Measurements from ENCODE around the gene CEP131. TPM values are rescaled to one million over a fixed set of nuclear protein-coding genes. Genes with fewer than 3 reads are reported as not detected.

CEP131 gene
- total RNA-seq, 4 donors from 2014 or later, result 9.2 to 35.0 (median 20.9) TPM

DNA sequence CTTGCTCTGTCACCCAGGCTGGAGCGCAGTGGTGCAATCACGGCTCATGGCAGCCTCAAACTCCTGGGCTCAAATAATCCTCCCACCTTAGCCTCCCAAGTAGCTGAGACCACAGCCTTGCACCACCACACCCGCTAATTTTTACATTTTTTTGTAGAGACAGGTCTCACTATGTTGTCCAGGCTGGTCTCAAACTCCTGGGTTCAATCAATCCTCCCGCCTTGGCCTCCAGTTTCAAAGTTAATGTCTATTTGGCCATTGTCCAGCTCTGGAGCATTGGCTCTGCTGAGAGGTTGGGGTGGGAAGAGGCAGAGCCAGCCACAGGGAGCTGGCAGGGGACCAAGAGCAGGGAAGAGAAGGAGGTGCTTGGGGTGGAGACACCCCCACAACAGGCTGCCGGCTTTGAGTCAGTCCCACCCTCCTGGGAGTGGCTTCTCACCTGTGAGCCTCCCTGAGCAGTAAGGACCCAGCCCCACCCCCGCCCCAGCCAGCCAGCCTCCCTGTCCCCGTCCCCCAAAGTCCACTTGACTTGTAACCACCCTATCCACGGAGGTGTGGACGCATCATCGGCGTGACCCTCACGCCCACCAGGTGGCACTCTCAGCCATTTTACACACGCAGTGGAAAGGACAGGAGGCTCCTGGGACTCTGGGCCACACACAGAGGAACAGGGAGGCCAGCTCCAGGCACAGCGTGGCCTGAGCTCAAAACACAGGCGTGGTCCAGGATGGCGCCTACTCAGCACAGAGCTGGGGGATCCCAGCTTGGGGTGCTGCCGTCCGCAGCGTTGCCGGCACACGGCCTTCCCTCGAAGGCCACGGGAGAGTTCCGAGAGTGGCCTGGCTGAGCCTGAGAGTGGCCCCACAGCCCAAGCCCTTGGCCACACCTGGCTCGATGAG lies 80.2 kb downstream of the CEP131 start:
- Histone ChIP-seq H3K27ac (peak overlapping the region; percentile 35 to 82 (median 74)), H3K4me3 (peak overlapping the region in 1 of 4 donors; percentile 7), H3K27me3 (no peaks in the 10 kb centered on the region), H3K4me1 (peaks cover 0 to 30% (median 8%) of the 10 kb centered on the region in 4 donors), H3K36me3 (no peaks in the 10 kb centered on the region), H3K9me3 (no peaks in the 10 kb centered on the region)
- WGBS, 2 donors, result 31 to 52% methylated on average over 7 to 22 of the region's 25 CpGs
- TF ChIP-seq CTCF (IDR thresholded peaks at IDR 0.05) (peak; percentile 59 to 86 (median 75)), POLR2A (IDR thresholded peaks at IDR 0.05) (peak in 1 of 2 donors; percentile 32), EP300 (IDR thresholded peaks at IDR 0.05) (peak; percentile 12 to 71)
- DNase-seq (ENCODE audit: low spot score in 2 of 2), result peak; percentile 87 to 88

- Histone ChIP-seq H3K36me3 (no peaks in the 10 kb centered on the region), H3K27ac (no peak overlapping the region), H3K4me1 (peaks cover 0 to 40% (median 8%) of the 10 kb centered on the region in 4 donors), H3K9me3 (no peaks in the 10 kb centered on the region), H3K27me3 (no peaks in the 10 kb centered on the region), H3K4me3 (no peak overlapping the region)
- WGBS, 2 donors, result 92 to 93% methylated on average over 34 to 36 of the region's 37 CpGs
- TF ChIP-seq EP300 (IDR thresholded peaks at IDR 0.05) (no peak), CTCF (IDR thresholded peaks at IDR 0.05) (no peak), POLR2A (IDR thresholded peaks at IDR 0.05) (no peak)
- DNase-seq (ENCODE audit: low spot score in 2 of 2), result no peak
Observed at GRCh38 chr17:81140695-81141094, 82.1 kb downstream of the CEP131 start.

- DNase-seq (ENCODE audit: low spot score in 2 of 2), result no peak
- no peaks in the 10 kb centered on the region for H3K9me3 ChIP-seq
- WGBS, 2 donors, result 69 to 78% methylated on average over 8 of the region's 8 CpGs
- no peaks in the 10 kb centered on the region for H3K36me3 ChIP-seq
- H3K4me3 ChIP-seq, result no peak overlapping the region
- no peaks in the 10 kb centered on the region for H3K27me3 ChIP-seq
- TF ChIP-seq POLR2A (IDR thresholded peaks at IDR 0.05) (no peak), EP300 (IDR thresholded peaks at IDR 0.05) (no peak), CTCF (IDR thresholded peaks at IDR 0.05) (no peak)
- peaks cover 0 to 47% (median 8%) of the 10 kb centered on the region in 4 donors for H3K4me1 ChIP-seq
- H3K27ac ChIP-seq, result peak overlapping the region in 1 of 4 donors; percentile 6
Observed at GRCh38 chr17:81140018-81140417, 82.7 kb downstream of the CEP131 start.

Other genes starting within 250 kb of the CEP131 start
- gene CHMP6, start 231.1 kb downstream of the CEP131 start, total RNA-seq, result 10 to 100 TPM; 30.6 to 46.3 (median 40.2) TPM
- 10 to 100 TPM; 49.5 to 81.2 (median 66.9) TPM for gene BAIAP2, start 187.8 kb downstream of the CEP131 start, total RNA-seq
- gene PVALEF, start 57.5 kb downstream of the CEP131 start, total RNA-seq, result not detected
- gene AATK, start 56.7 kb downstream of the CEP131 start, total RNA-seq, result 100 to 1,000 TPM; 247 to 385 (median 322) TPM
- gene TEPSIN, start 16.1 kb upstream of the CEP131 start, total RNA-seq, result 100 to 1,000 TPM in 1 of 4 donors, 10 to 100 TPM in 3; 41.5 to 102 (median 73.9) TPM
- 10 to 100 TPM; 27.8 to 73.0 (median 61.1) TPM for gene NDUFAF8, start 16.4 kb upstream of the CEP131 start, total RNA-seq
- gene SLC38A10, start 72.3 kb upstream of the CEP131 start, total RNA-seq, result 100 to 1,000 TPM in 2 of 4 donors, 10 to 100 TPM in 2; 80.0 to 149 (median 123) TPM
- 10 to 100 TPM; 15.1 to 38.7 (median 27.4) TPM for gene BAHCC1, start 172.5 kb upstream of the CEP131 start, total RNA-seq

Data from tibial nerve (tissue), 4 donors.